GM23338 (cell line): ENCODE data around the gene EXOC3L2. TPM values are rescaled to one million over a fixed set of nuclear protein-coding genes. Genes with fewer than 3 reads are reported as not detected.

Experiments used
- CREB1 ChIP-seq: fragments of 250-450 bp; sonication (Bioruptor Pico); IDR thresholded peaks from 2 replicates; pipeline ENCODE4 v1.5.0; 2020; ENCODE audit warnings: low read depth, mild to moderate bottlenecking, moderate library complexity
- CTCF ChIP-seq, 2 experiments: fragments of 200-600 bp in 1 of 2; sonication (generic) in 1 of 2; conservative IDR thresholded peaks; 2 replicates each; pipeline versions ENCODE4 v1.5.1 to v1.6.1; 2016 to 2017; ENCODE audit warnings: antibody characterized with exemption in 2 of 2, low read depth in 2 of 2, mild to moderate bottlenecking in 2 of 2, moderate library complexity in 1 of 2
- EZH2 ChIP-seq: fragments of 200-600 bp; sonication (generic); IDR thresholded peaks from one replicate; pipeline ENCODE4 v1.8.0; 2017; ENCODE audit warnings: antibody characterized with exemption, mild to moderate bottlenecking, low read depth; ENCODE audit not compliant: unreplicated experiment
- JUNB ChIP-seq: IDR thresholded peaks from one replicate; pipeline ENCODE4 v1.6.1; 2016; ENCODE audit warnings: antibody characterized with exemption; ENCODE audit not compliant: unreplicated experiment
- NANOG ChIP-seq: IDR thresholded peaks from 2 replicates; pipeline ENCODE4 v1.6.1; 2016; ENCODE audit warnings: antibody characterized with exemption, borderline replicate concordance
- POLR2AphosphoS5 ChIP-seq: IDR thresholded peaks from 2 replicates; pipeline ENCODE4 v1.6.1; 2016; ENCODE audit warnings: antibody characterized with exemption, low read depth
- REST ChIP-seq: IDR thresholded peaks from one replicate; pipeline ENCODE4 v1.6.1; 2018; ENCODE audit warnings: antibody characterized with exemption; ENCODE audit not compliant: unreplicated experiment
- ZNF114 ChIP-seq: fragments of 250-450 bp; sonication (Bioruptor Pico); IDR thresholded peaks from 2 replicates; pipeline ENCODE4 v1.5.0; 2020; ENCODE audit warnings: mild to moderate bottlenecking, moderate library complexity
- ZNF462 ChIP-seq: fragments of 250-450 bp; sonication (Bioruptor Pico); IDR thresholded peaks from 2 replicates; pipeline ENCODE4 v1.5.0; 2020; ENCODE audit warnings: mild to moderate bottlenecking, moderate library complexity
- polyA plus RNA-seq: library from polyadenylated mRNA; unstranded; fragments of >200 nt; fragmentation: Nextera tagmentation; extraction: Ambion mirVana; gene quantifications from 2 replicates; pipeline ENCODE4 v1.2.1, GENCODE V29; 2016
- total RNA-seq: library from RNA; depleted of rRNA; stranded (reverse); fragments of >200 nt; shearing (Covaris generic); gene quantifications from 2 replicates; pipeline ENCODE4 v1.2.3, GENCODE V29; 2014

Gene EXOC3L2
- total and polyA plus RNA-seq, 2 experiments from 2014 or later, result 2.8 to 3.2 TPM

GRCh38 chr19:45213031-45213430, 32.2 kb downstream of the EXOC3L2 start (continued):
- TF ChIP-seq ZNF462 (no peak), POLR2AphosphoS5 (no peak), CREB1 (CRISPR knock-in tag) (no peak), REST (no peak), NANOG (no peak), EZH2 (no peak), JUNB (no peak), CTCF (conservative IDR thresholded peaks at IDR 0.05; ENCODE audit: low read depth in 2 of 2) (no peak), ZNF114 (no peak)
